MM.1S (cell line): ENCODE results near the gene ATP8B4.
A peak's percentile ranks its signal among the peaks of the same experiment; 100 is the strongest.

Source experiments
- DNase-seq: peaks from one replicate; pipeline ENCODE4 v3.0.0-alpha.2; 2015
- H2AFZ ChIP-seq: fragments of 300-600 bp; sonication (generic); 2 replicates; pipeline ENCODE4 v1.6.0; 2016; ENCODE audit warnings: antibody characterized with exemption, low read length
- H3F3A ChIP-seq: fragments of 300-600 bp; sonication (generic); 2 replicates; pipeline ENCODE4 v1.6.1; 2016; ENCODE audit warnings: mild to moderate bottlenecking, antibody characterized with exemption, low read length, moderate library complexity, mixed read lengths; ENCODE audit not compliant: insufficient read depth
- H3K27ac ChIP-seq: fragments of 300-600 bp; sonication (generic); 2 replicates; pipeline ENCODE4 v1.5.1; 2016; ENCODE audit warnings: mild to moderate bottlenecking, low read length
- H3K27me3 ChIP-seq: fragments of 300-600 bp; sonication (generic); replicated peaks from 2 replicates; pipeline ENCODE4 v1.6.0; 2016; ENCODE audit warnings: low read length; ENCODE audit not compliant: insufficient read depth
- H3K36me3 ChIP-seq: fragments of 300-600 bp; sonication (generic); replicated peaks from 2 replicates; pipeline ENCODE4 v1.6.1; 2016; ENCODE audit warnings: mild to moderate bottlenecking, low read length, mixed read lengths; ENCODE audit not compliant: insufficient read depth
- H3K4me1 ChIP-seq: fragments of 300-600 bp; sonication (generic); 2 replicates; pipeline ENCODE4 v1.6.1; 2016; ENCODE audit warnings: low read length, mixed read lengths
- H3K4me2 ChIP-seq: fragments of 300-600 bp; sonication (generic); 2 replicates; pipeline ENCODE4 v1.6.0; 2016; ENCODE audit warnings: low read depth, low read length
- H3K4me3 ChIP-seq: fragments of 300-600 bp; sonication (generic); 2 replicates; pipeline ENCODE4 v1.5.1; 2016; ENCODE audit warnings: low read length, mixed read lengths
- H3K79me2 ChIP-seq: fragments of 300-600 bp; sonication (generic); 2 replicates; pipeline ENCODE4 v1.6.1; 2016; ENCODE audit warnings: mixed run types, low read length, mixed read lengths
- H3K9ac ChIP-seq: fragments of 300-600 bp; sonication (generic); 2 replicates; pipeline ENCODE4 v1.6.1; 2016; ENCODE audit warnings: low read length, mixed read lengths
- H3K9me2 ChIP-seq: fragments of 300-600 bp; sonication (generic); replicated peaks from 2 replicates; pipeline ENCODE4 v1.6.1; 2016; ENCODE audit warnings: mild to moderate bottlenecking, low read length, mixed read lengths; ENCODE audit not compliant: insufficient read depth
- H3K9me3 ChIP-seq: fragments of 300-600 bp; sonication (generic); replicated peaks from 2 replicates; pipeline ENCODE4 v1.6.1; 2016; ENCODE audit warnings: mild to moderate bottlenecking, low read length, mixed read lengths; ENCODE audit not compliant: insufficient read depth
- H4K20me1 ChIP-seq: fragments of 300-600 bp; sonication (generic); 2 replicates; pipeline ENCODE4 v1.6.1; 2016; ENCODE audit warnings: mild to moderate bottlenecking, low read length, moderate library complexity, mixed read lengths; ENCODE audit not compliant: insufficient read depth
- EZH2 ChIP-seq: fragments of 300-600 bp; sonication (generic); optimal IDR thresholded peaks from 2 replicates; pipeline ENCODE3; 2017; ENCODE audit warnings: low read depth, mild to moderate bottlenecking, antibody characterized with exemption, low read length, mixed read lengths
- EZH2phosphoT487 ChIP-seq: fragments of 300-600 bp; sonication (generic); IDR thresholded peaks from 2 replicates; pipeline ENCODE4 v1.6.1; 2018; ENCODE audit warnings: antibody characterized with exemption, low read length
- TF ChIP-seq, protein P1 (sequence below): fragments of 300-600 bp; sonication (generic); IDR thresholded peaks from 2 replicates; pipeline ENCODE4 v1.5.1; 2016; ENCODE audit warnings: antibody characterized with exemption, low read length, mixed read lengths

The ATP8B4 gene

DNA sequence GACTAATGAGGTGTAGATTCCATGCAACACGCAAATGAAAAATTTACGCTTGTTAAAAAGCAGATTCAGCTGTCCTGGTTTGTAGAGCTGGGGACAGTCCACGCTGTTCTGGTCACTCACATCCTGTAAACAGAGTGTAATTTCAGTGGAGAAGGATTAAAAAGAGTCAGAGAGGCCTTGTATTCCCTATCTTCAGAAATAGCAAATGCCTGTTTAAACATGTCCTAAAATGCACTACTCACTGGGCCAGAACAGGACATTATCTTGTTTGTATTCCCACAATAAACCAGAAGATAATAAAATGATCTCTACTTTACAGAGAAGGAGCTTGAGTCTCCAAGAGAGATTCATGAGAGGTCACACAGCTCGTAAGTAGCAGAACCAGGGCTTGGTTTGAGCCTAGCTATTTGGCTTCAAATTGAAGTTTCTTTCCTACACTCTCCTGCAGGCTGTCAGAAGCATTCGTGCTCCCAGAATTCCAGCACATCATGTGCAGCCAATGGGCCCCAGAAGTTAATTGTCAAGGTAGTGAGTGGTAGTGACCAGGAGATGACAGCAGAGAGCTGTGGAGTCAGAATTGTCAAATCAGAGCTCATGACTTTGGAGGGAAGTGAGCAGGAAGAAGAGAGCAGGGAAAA is 242.5 kb downstream of the ATP8B4 start:
- Histone ChIP-seq H3K27ac (no peak overlapping the region), H4K20me1 (no peaks in the 10 kb centered on the region), H3K36me3 (no peaks in the 10 kb centered on the region), H3K4me1 (peaks cover 3% of the 10 kb centered on the region; the same call in 1 of the 2 replicates), H3K9ac (no peak overlapping the region), H3K4me3 (no peak overlapping the region), H3K9me3 (no peaks in the 10 kb centered on the region), H3F3A (no peaks in the 10 kb centered on the region), H3K79me2 (no peaks in the 10 kb centered on the region), H3K27me3 (no peaks in the 10 kb centered on the region), H3K4me2 (no peak overlapping the region), H3K9me2 (no peaks in the 10 kb centered on the region), H2AFZ (no peak overlapping the region)
- DNase-seq, result peak; percentile 10
- TF ChIP-seq, protein P1, sequence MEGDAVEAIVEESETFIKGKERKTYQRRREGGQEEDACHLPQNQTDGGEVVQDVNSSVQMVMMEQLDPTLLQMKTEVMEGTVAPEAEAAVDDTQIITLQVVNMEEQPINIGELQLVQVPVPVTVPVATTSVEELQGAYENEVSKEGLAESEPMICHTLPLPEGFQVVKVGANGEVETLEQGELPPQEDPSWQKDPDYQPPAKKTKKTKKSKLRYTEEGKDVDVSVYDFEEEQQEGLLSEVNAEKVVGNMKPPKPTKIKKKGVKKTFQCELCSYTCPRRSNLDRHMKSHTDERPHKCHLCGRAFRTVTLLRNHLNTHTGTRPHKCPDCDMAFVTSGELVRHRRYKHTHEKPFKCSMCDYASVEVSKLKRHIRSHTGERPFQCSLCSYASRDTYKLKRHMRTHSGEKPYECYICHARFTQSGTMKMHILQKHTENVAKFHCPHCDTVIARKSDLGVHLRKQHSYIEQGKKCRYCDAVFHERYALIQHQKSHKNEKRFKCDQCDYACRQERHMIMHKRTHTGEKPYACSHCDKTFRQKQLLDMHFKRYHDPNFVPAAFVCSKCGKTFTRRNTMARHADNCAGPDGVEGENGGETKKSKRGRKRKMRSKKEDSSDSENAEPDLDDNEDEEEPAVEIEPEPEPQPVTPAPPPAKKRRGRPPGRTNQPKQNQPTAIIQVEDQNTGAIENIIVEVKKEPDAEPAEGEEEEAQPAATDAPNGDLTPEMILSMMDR, result peak; percentile 68
- no peak for TF ChIP-seq EZH2

DNA sequence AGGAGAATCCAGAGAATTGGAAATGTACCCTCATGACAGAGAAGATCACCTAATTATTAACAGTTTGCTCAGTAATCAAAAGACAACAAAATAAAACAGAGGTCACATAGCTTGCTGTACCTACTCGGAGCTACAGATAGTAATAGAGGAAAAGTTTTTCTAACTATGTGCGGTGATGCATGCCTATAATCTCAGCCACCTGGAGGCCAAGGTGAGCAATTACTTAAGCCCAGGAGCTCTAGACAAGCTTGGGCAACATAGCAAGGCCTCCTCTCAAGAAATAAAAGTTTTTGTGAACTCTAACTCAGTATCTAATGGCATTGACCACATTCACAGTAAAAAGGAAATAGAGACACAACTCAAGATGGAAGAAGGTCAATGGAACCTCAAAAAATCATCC is 243.6 kb downstream of the ATP8B4 start:
- Histone ChIP-seq H3K9me2 (no peaks in the 10 kb centered on the region), H4K20me1 (no peaks in the 10 kb centered on the region), H3F3A (no peaks in the 10 kb centered on the region), H3K4me3 (no peak overlapping the region), H2AFZ (no peak overlapping the region), H3K4me1 (peaks cover 3% of the 10 kb centered on the region; the same call in 1 of the 2 replicates), H3K27me3 (no peaks in the 10 kb centered on the region), H3K4me2 (no peak overlapping the region), H3K27ac (no peak overlapping the region), H3K36me3 (no peaks in the 10 kb centered on the region), H3K9ac (no peak overlapping the region), H3K9me3 (no peaks in the 10 kb centered on the region), H3K79me2 (no peaks in the 10 kb centered on the region)
- no peak for TF ChIP-seq EZH2phosphoT487
- TF ChIP-seq, protein P1, result peak; percentile 29
- no peak for DNase-seq

DNA sequence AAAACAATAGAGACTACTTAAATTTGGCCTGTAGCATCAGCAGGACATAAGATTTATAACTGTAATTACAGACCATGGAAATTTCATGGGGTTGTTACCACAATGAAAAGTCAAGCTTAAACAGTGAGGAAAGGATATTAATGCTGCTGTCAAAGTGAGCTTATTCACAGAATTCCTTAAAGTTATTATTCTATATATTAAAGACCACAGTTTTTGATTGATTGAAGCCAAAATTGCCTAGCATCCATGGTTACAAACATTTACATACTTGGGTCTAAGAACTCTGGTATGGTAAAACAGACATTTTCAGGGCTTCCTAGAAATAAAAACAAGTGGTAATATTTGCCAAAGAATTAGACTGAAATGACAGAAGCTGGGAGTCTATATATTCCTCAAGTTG is 248.6 kb downstream of the ATP8B4 start:
- Histone ChIP-seq H3K4me1 (no peaks in the 10 kb centered on the region), H4K20me1 (no peaks in the 10 kb centered on the region), H2AFZ (no peak overlapping the region)

More for the DNA sequence above, 248.6 kb downstream of the ATP8B4 start:
- H3K27me3 ChIP-seq, result no peaks in the 10 kb centered on the region
- H3K4me2 ChIP-seq, result no peak overlapping the region
- H3K9me2 ChIP-seq, result no peaks in the 10 kb centered on the region
- TF ChIP-seq EZH2phosphoT487, result no peak
- TF ChIP-seq EZH2, result no peak
- TF ChIP-seq, protein P1, result no peak
- no peak overlapping the region for H3K27ac ChIP-seq
- no peaks in the 10 kb centered on the region for H3K9me3 ChIP-seq
- no peak for DNase-seq
- no peaks in the 10 kb centered on the region for H3F3A ChIP-seq
- no peak overlapping the region for H3K9ac ChIP-seq
- no peaks in the 10 kb centered on the region for H3K36me3 ChIP-seq
- H3K79me2 ChIP-seq, result no peaks in the 10 kb centered on the region
- no peak overlapping the region for H3K4me3 ChIP-seq
